Measurements from ENCODE around the gene SCML1.
A peak's percentile ranks its signal among the peaks of the same experiment; 100 is the strongest.
"Not testable (repeated sequence)": the region's sequence is repeated elsewhere in the genome, so short reads cannot be mapped to it uniquely, and the experiment has no call there.

SCML1 gene

DNA sequence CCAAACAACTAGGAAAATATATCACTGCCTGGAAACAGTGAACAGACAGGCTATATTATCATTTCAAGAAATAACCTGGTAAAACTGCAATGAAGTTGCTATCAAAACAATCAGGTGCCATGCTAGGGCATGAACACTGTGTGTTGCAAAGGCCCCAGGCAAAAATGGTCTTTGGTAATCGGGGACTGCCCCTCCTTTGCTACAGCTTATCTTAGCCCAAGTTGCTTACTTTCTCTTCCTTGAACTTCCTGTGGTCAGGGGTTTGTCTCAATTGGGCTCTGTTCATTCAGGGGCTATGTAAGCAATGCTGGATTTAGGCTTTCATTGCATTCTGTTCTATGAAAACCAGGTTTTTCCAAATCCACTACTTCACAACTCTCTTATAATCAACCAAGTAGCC, 30.4 kb downstream of the SCML1 start:
- H3K4me1 Mint-ChIP-seq = no peaks in the 10 kb centered on the region
- no peaks in the 10 kb centered on the region for H3K27me3 Mint-ChIP-seq
- no peaks in the 10 kb centered on the region for H3K9me3 Mint-ChIP-seq
- ATAC-seq (peak; percentile 52), DNase-seq (no peak)
- H3K4me3 Mint-ChIP-seq = no peak overlapping the region
- no peak overlapping the region for H3K27ac Mint-ChIP-seq

DNA sequence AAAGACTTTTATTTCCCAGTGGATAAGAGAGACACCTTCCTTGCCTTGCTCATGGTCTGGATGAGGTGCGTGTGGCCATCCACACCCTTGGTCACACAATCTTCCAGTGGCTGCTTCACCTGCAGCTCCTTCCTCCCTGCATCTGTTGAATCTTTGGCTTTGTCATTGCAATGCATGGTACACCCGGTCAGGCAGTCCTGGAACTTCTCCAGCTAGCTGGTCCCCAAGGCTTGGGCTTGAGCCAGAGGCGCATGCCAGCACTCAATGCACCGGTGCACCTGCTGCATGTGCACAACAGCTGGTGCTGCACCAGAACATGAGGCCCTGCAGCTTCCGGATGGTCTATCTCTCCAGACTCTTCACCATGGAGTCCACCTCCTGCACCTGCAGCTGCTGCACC, 31.7 kb downstream of the SCML1 start:
- Mint-ChIP-seq H3K4me1 (no peaks in the 10 kb centered on the region), H3K27me3 (no peaks in the 10 kb centered on the region), H3K9me3 (no peaks in the 10 kb centered on the region), H3K27ac (no peak overlapping the region), H3K4me3 (no peak overlapping the region)
- DNase-seq = no peak
- ATAC-seq = no peak

DNA sequence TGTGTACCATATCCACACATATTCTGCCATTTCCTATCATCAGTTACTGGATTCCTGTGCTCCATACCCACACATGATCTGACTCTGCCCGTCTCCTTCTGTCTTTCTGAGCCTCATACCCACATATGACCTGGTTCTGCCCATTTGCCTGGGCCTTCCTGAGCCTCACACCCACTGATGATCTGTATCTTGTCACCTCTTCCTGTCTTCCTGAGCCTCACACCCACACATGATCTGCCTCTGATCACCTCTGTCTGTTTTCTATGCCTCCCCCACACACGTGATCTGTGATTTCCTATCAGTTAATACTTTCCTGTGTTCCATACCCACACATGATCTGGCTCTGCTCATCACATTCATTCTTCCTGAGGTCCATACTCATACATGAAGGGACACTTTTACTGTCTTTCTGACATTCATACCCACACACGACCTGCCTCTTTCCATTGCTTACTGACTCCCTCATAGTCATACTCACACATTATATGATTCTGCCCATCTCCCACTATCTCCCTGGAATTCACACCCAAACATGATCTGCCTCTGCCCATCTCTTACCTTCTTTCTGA, 32.5 kb downstream of the SCML1 start:
- DNase-seq = no peak
- Mint-ChIP-seq H3K9me3 (no peaks in the 10 kb centered on the region), H3K27me3 (no peaks in the 10 kb centered on the region), H3K4me3 (no peak overlapping the region), H3K27ac (no peak overlapping the region), H3K4me1 (no peaks in the 10 kb centered on the region)
- ATAC-seq = peak; percentile 27

DNA sequence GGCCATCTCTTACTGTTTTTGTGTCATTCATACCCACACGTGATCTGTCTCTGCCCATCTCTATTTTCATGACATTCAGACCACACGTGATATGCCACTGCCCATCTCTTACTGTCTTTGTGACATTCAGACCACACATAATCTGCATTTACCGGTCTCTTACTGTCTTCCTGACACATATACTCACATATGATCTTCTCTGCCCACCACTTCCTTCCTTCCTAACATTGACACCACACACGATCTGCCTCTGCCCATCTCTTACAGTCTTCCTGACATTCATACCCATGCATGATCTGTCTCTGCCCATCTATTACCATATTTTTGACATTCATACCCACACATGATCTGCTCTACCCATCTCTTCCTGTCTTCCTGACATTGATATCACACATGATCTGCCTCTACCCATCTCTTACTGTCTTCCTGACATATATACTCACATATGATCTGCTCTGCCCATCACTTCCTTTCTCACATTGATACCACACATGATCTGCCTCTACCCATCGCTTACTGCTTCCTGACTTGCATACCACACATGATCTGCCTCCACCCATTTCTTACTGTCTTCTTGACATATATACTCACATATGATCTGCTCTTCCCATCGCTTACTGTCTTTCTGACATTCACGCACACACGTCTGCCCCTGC, 36.1 kb downstream of the SCML1 start:
- no peaks in the 10 kb centered on the region for H3K9me3 Mint-ChIP-seq
- no peak overlapping the region for H3K4me3 Mint-ChIP-seq
- DNase-seq (no peak), ATAC-seq (peak; percentile 49)
- no peak overlapping the region for H3K27ac Mint-ChIP-seq
- H3K4me1 Mint-ChIP-seq = no peaks in the 10 kb centered on the region
- no peaks in the 10 kb centered on the region for H3K27me3 Mint-ChIP-seq

DNA sequence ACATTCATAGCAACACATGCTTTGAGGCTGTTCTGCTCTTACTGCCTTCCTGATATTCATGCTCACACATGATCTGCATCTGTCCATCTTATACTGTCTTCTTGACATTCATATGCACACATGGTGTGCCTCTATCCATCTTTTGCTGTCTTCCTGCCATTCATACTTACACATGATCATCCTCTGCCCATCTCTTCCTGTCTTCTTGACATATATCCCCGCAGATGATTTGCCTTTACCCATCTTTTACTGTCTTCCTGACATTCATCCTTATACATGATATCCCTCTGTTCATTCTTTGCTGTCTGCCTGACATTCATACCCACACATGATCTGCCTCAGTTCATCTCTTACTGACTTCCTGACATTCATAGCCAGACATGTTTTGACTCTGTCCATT, 36.8 kb downstream of the SCML1 start:
- no peak for ATAC-seq
- H3K27ac Mint-ChIP-seq = no peak overlapping the region

DNA sequence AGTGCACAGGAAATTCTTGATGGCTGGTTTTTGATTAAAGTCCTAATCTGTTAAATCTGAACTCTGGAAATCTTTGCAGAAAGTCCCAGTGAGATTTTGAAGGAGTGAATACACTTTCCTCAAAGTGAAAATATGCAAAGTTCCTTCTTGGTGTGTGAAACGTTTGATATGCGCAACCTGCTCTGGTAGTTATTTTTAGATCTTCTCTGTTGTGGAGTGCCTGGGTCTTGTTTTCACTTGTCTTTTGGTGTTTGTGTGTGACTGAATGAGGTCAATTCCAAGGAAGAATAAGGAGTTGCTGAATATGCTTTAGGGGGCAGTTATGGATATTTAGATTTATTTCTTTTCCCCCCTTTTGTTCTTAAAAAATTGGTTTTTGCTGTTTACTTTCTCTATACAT, 41.7 kb downstream of the SCML1 start:
- no peaks in the 10 kb centered on the region for H3K9me3 Mint-ChIP-seq
- DNase-seq (no peak), ATAC-seq (no peak)
- no peaks in the 10 kb centered on the region for H3K27me3 Mint-ChIP-seq
- H3K4me3 Mint-ChIP-seq = no peak overlapping the region
- H3K4me1 Mint-ChIP-seq = peaks cover 14% of the 10 kb centered on the region
- H3K27ac Mint-ChIP-seq = no peak overlapping the region

More for the DNA sequence above, 36.8 kb downstream of the SCML1 start:
- H3K4me3 Mint-ChIP-seq = no peak overlapping the region
- no peaks in the 10 kb centered on the region for H3K9me3 Mint-ChIP-seq
- peaks cover 5% of the 10 kb centered on the region for H3K4me1 Mint-ChIP-seq
- no peak for DNase-seq
- no peaks in the 10 kb centered on the region for H3K27me3 Mint-ChIP-seq

DNA sequence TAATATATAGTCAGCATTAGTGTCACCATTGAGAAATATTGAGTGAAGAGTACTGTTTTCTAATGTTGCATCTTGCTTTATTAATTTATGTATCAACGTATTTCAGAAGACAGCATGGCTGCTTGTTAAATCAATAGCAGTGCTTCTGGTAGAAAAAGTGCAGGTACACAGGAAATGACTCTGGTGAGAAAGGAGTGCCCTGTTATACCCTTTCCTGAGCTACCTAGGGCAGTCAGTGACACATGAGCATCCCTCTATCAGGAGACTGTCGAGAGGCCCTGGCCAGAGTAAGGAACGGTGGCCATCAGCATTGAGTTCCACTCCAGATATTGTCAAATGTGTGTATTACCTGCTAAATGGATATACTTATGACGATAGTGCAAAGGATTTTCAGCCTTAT, 42.1 kb downstream of the SCML1 start:
- H3K27me3 Mint-ChIP-seq = no peaks in the 10 kb centered on the region
- ATAC-seq (no peak), DNase-seq (no peak)
- no peak overlapping the region for H3K27ac Mint-ChIP-seq
- peaks cover 14% of the 10 kb centered on the region for H3K4me1 Mint-ChIP-seq
- H3K4me3 Mint-ChIP-seq = no peak overlapping the region
- H3K9me3 Mint-ChIP-seq = no peaks in the 10 kb centered on the region

DNA sequence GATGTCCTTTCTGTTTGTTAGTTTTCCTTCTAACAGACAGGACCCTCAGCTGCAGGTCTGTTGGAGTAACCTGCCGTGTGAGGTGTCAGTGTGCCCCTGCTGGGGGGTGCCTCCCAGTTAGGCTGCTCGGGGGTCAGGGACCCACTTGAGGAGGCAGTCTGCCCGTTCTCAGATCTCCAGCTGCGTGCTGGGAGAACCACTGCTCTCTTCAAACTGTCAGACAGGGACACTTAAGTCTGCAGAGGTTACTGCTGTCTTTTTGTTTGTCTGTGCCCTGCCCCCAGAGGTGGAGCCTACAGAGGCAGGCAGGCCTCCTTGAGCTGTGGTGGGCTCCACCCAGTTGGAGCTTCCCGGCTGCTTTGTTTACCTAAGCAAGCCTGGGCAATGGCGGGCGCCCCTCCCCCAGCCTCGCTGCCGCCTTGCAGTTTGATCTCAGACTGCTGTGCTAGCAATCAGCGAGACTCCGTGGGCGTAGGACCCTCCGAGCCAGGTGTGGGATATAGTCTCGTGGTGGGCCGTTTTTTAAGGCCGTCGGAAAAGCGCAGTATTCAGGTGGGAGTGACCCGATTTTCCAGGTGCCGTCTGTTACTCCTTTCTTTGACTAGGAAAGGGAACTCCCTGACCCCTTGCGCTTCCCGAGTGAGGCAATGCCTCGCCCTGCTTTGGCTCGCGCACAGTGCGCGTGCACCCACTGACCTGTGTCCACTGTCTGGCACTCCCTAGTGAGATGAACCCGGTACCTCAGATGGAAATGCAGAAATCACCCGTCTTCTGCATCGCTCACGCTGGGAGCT, 49.5 kb downstream of the SCML1 start:
- not testable (repeated sequence) for DNase-seq, H3K27me3 Mint-ChIP-seq, ATAC-seq, H3K9me3 Mint-ChIP-seq, H3K27ac Mint-ChIP-seq
- Mint-ChIP-seq H3K4me1 (peaks cover 11% of the 10 kb centered on the region), H3K4me3 (peak overlapping the region; percentile 15 to 53)

DNA sequence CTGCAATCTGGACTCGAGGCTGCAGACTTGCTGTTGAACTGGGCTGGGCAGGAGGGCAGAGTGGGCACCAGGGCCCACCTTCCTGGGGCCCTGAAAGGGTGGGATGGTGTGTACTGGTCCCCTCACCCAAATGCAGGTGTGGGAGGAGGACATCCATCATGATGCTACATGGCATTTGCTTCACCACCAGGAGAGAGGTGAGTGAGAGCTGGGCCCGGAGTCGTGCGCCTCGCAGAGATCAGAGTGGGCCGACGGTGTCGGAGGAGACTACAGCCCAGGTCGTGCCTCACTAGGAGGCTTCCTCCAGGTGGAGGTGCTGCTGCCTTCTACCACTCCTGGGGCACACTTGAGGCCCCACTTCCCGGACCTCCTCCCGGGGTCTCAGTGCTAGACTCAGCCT, 50.3 kb downstream of the SCML1 start:
- DNase-seq (no peak), ATAC-seq (no peak)
- H3K9me3 Mint-ChIP-seq = no peaks in the 10 kb centered on the region
- H3K4me1 Mint-ChIP-seq = peaks cover 11% of the 10 kb centered on the region
- H3K27me3 Mint-ChIP-seq = no peaks in the 10 kb centered on the region
- H3K27ac Mint-ChIP-seq = no peak overlapping the region
- H3K4me3 Mint-ChIP-seq = no peak overlapping the region

DNA sequence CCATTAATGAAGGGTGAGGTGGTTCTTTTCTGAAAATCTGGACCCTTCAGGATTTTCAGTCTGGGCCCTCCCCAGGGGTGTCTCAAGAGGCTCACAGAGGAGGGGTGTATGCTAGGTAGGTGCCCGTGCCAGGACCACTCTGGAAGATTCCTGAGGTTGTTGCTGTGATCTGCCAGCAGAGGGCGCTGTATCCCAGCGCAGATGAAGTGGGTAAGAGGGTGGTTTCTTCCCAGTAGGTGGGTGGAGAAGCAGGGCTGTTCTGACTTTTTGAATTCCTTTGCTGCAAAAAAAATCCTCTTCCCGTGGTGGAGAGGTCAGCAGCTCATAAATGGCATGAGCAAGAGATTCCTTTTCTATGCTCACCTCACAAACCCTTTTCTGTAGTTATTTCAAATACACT, 51.1 kb downstream of the SCML1 start:
- peak; percentile 21 to 30 for DNase-seq
- Mint-ChIP-seq H3K27ac (no peak overlapping the region), H3K27me3 (no peaks in the 10 kb centered on the region), H3K4me3 (no peak overlapping the region), H3K4me1 (peaks cover 11% of the 10 kb centered on the region), H3K9me3 (no peaks in the 10 kb centered on the region)
- peak; percentile 65 for ATAC-seq

DNA sequence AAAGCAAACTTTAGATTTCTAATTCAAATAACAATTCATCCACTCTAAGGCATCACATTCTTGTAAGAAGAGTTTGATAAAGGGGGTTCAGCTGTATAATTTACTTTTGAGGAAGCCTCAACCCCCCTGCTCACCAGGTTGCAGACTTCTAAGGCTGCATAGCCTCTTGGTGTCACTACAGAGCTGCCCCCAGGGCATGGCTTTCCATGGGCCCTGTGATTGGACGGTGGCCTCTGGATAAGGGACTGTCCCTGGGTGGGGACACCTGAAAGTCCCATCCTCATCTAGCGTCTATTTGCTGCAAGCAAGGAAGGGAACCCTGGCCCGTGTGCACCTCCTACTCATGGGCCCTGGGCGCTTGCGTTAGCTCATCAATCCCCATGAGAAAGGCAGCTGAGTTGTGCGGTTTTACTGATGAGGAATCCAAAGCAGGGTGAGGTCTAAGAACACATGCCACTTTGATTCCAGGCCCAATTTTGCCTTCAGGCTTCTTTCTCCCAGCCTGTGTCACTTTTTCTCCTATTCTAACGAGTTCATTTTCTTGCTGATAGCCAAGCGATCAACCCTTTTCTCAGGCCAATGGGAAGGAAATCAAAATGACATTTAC, 51.8 kb downstream of the SCML1 start:
- Mint-ChIP-seq H3K4me1 (peaks cover 11% of the 10 kb centered on the region), H3K27me3 (no peaks in the 10 kb centered on the region), H3K27ac (no peak overlapping the region), H3K4me3 (no peak overlapping the region), H3K9me3 (no peaks in the 10 kb centered on the region)
- ATAC-seq (no peak), DNase-seq (no peak)

DNA sequence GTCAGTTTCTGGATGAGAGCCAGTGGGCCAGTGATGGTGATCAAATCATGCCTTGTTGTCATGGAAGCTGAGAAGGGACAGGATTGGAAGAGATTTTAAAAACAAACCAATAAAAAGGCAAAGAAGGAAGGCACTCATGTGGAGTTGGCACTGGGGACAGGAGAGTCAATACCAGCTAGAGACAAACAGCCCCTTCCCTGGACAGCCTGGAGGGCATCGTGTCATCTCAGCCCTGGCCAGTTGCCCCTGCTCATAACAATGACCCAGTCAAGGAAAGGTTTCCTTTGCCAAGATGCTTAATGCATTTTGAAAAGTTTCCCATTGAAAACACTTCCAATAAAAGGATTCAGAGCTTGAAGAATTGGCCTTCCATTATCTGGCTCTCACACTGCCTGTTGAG, 55.5 kb downstream of the SCML1 start:
- DNase-seq (no peak), ATAC-seq (no peak)
- Mint-ChIP-seq H3K4me3 (no peak overlapping the region), H3K27ac (peak overlapping the region in 1 of 2 donors; percentile 61), H3K9me3 (no peaks in the 10 kb centered on the region), H3K27me3 (no peaks in the 10 kb centered on the region), H3K4me1 (peaks cover 6% of the 10 kb centered on the region)

DNA sequence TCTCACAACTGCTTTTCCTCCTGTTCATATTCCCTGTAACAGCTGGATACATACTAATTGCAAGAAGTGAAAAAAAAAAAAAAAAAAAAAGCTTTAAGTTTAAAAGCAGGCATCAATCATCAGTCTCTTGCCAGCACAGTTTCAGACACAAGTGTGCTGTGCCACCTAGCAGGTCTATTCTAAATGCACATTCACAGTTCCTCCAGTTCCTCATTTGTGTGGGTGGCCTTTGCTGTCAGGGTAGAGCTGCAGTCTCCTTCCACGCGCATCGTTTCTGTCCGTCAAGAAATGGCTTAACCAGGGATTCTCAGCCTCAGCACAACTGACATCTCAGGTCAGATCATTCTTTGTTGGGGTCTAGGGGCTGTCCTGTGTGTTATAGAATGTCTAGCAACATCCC, 61.6 kb downstream of the SCML1 start:
- Mint-ChIP-seq H3K4me1 (peaks cover 6% of the 10 kb centered on the region), H3K4me3 (no peak overlapping the region), H3K27me3 (no peaks in the 10 kb centered on the region), H3K27ac (no peak overlapping the region), H3K9me3 (no peaks in the 10 kb centered on the region)
- DNase-seq (no peak), ATAC-seq (no peak)

DNA sequence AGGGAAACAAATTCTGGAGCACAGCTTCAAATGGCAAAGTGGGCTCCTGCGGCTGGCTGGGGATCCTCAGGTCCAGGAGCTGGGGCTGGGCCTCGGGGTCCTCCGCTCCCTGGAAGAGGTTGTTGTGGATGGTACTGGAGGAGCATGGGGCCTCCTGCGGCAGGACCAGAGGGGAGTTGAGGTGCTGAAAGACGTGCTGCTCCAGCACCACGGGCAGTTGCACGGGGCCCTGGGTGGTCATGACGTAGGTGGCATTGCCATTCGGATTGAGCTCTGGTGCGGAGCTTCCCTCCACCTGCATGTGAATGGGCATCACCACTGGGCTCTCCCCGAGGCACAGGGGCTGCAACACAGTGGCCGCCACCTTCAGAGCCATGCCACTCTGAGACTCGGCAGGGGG, 64.1 kb downstream of the SCML1 start:
- no peaks in the 10 kb centered on the region for H3K9me3 Mint-ChIP-seq
- H3K27ac Mint-ChIP-seq = no peak overlapping the region
- ATAC-seq = no peak
- no peak for DNase-seq
- H3K4me1 Mint-ChIP-seq = peaks cover 6% of the 10 kb centered on the region
- H3K4me3 Mint-ChIP-seq = no peak overlapping the region
- H3K27me3 Mint-ChIP-seq = no peaks in the 10 kb centered on the region

DNA sequence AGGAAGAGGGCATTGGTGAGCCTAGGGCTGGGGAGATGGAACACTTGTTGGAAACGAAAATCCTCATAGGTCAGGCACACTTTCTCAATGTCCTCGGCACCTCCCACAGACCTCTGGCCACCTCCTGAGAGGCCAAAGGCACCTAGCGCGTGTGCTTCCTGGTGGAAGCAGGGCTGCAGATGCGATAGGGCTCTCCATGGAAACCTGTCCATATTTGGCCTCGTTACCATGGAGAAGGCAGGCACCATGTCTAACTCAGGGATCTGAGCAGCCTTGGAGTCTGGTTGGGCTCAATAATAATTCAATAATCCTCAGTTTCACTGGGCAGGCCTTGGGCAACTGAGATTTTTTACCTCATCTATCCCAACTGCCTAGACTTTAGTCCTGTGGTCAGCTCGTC, 65.5 kb downstream of the SCML1 start:
- Mint-ChIP-seq H3K4me3 (no peak overlapping the region), H3K9me3 (no peaks in the 10 kb centered on the region), H3K4me1 (peaks cover 6% of the 10 kb centered on the region)

DNA sequence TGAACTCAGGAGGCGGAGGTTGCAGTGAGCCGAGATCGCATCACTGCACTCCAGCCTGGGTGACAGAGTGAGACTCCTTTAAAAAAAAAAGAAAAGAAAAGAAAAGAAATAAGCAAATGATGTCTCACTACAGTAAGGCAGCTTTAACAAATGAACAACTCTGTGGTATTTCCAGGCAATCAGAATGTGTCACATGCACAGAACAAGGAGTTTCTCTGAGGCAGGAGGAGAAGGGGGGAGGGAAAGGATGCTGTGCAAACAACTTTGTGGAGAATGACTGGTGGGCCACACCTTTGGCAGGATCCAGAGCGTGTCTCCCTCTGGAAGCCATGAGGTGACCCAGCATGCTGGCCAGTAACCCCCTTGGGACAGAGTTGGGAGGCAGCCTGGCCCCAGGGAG, 66.2 kb downstream of the SCML1 start:
- Mint-ChIP-seq H3K27ac (no peak overlapping the region), H3K27me3 (no peaks in the 10 kb centered on the region), H3K9me3 (no peaks in the 10 kb centered on the region), H3K4me3 (no peak overlapping the region), H3K4me1 (no peaks in the 10 kb centered on the region)
- DNase-seq (no peak), ATAC-seq (no peak)

More for the DNA sequence above, 65.5 kb downstream of the SCML1 start:
- DNase-seq (no peak), ATAC-seq (no peak)
- no peaks in the 10 kb centered on the region for H3K27me3 Mint-ChIP-seq
- H3K27ac Mint-ChIP-seq = no peak overlapping the region
